ENCODE measurements around the gene DCHS1.

DCHS1 gene

DNA sequence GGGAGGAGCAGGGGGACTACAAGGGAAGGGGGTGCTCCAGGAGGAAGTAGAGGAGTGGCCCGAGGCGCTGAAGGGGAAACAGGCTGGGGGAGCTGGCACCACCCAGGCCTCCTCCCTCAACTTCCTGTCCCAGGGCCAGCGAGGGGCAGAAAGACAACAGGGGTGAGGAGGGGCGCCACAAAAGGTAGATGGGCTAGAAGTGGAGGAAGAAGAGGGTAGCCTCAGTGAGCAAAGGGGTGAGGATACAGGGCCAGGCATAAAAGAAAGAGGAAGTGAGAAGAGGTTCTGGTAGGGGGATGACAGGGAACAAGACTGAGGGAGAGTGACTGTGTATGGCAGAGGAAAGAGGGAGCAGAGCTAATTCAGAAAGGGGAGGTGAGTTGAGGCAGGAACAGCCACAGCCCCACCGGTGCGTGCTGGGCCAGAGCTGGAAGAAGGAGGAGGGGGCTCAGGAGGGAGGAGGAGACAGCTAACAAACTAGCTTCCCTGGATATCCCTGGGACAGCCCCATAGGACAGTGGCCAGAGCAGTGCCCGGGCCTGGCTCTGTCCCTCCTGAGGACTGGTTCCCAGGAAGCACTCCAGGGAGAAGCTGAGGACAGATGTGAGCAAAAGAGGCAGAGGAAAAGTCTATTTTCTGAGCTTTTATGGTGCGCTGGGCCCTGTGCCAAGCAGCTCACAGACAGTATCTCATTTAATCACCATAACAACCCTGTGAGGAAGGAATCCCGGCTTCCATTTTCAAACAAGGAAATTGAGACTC is 8.5 kb downstream of the DCHS1 start:
- DNase-seq, result peak; percentile 19

DNA sequence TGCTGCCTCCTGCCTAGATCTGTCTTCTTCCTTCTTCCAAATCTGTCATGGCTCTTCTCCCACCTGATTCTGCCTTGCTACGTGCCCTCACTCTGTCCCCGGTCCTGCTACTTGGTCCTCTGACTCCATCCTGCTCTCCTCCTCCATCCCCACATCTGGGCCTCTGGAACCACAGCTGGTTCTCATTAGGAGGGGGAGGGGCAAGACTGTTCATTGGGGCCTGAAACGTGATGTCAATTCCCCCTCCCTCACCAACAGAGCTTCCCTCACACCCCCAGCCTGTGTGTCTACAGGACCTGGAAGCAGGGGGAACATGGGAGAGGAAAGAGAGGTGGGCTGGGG is 9.1 kb downstream of the DCHS1 start:
- DNase-seq, result no peak

DNA sequence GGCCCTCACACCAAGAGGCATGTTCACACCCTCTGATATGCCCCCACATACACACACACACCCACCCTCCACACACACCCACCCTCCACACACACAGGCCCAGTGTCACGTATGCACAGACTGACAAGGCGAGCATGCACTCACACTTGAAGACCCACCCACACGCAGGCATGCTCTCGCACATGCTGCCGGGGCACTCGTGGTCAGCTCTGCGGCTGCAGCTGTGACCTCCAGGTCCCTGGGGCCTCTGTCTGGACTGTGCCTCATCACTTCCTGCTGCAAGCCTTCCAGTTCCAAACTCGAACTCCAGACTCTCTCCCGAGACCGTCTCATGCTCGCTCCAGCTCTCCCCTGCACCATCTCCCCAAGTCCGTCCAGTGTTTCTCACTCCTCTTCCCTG is 9.5 kb downstream of the DCHS1 start:
- no peak for DNase-seq

DNA sequence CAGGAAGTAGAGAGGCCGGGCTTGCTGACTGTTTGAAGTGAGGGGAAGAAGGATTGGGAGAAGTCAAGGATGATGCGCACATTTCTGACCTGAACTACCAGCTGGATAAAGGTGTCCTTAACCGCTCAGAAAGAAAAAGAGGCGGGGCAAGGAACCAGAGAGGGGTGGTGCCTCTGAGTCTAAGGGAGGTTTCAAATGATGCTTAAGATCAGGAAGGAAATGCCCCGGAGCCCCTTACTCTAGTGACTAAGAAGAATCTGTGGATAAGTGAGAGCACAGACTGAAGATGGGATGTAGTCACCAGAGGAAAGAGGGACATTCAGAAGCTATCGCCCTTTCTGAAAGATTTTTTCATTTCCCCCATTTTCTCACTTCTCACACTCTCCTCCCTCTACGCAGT is 12.7 kb downstream of the DCHS1 start:
- no peak for DNase-seq

DNA sequence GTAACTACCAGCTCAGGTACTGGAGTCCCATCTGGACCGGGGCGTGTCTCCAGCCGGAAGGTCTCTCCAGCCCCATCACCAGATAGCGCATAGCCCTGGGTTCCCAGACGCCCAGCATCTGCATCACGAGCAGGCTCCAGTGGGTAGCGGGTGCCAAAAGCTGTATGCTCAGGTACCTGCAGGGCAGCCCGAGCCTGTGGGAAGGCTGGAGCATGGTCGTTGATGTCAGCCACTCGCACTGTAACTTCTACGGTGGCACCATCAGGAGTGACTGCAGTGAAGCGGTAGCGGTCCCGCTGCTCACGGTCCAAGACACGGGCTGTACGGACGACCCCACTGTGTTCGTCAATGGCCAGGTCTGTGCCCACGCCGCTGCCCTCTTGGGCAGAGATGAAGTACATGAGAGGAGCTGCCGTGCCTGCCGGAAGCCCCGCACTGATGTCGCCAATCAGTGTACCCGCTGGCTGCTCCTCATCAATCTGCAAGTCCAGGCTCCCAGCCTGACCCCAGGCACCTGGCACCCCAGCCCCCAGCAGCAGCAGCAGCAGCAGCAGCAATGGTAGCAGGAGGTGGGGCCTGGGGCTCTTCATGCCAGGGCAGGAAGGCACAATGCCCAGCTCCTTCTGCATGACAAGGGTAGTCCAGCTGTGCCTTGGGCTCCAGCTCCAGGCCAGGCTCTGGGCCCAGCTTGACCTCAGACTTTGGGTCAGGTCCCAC is 14.5 kb downstream of the DCHS1 start:
- no peak for DNase-seq

DNA sequence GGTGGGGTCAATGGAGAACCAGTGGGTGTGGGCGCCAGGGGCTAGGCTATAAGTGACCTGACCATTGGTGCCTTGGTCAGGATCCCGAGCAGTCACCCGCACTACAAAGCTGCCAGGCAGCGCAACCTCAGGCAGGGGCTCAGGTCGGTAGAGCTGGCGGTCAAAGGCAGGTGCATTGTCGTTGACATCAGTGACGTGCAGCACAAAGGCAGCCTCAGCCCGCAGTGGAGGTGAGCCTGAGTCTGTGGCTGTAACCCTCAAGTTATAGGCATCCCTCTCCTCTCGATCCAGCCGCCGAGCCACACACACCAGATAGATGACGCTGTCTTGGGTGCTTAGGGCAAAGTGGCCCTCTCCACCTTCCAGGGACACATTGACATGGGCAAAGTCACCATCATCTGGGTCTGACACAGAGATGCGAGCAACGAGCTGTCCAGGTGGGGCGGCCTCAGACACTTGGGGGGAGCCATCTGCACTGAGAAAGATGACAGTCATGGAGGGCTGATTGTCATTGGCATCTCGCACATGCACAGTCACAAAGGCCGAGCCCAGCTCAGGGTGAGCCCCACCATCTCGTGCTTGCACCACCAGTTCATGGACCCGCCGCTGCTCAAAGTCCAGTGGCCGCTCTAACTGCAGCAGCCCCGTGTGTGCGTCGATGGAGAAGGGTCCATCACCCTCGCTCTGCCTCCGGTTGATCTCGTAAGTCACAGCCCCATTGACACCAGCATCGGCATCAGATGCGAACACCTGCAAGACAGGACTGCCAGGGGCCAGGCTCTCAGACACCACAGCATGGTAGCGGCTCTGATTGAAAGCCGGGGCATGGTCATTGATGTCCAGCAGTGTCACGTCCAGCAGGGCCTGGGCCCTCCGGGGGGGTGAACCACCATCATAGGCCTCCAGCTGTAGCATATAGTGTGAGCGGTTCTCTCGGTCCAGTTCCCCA is 15.3 kb downstream of the DCHS1 start:
- no peak for DNase-seq

DNA sequence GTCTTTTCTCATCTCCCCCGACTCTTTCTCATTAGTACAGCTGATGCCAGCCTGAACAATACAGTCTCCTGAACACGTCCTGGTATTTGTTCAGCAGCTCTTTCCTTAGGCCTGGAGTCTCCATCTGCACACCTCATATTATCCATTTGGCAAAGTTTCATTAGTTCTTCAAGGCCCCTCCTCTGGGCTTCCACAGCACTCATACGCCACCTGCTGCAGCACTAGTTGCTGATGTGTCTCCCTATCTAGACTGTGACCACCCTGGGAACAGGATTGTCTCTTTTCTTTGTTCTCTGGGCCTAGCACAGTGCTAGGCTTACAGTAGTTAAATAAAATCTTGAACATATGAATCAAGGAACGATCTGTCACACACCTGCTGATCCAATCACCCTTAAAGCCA is 17.2 kb downstream of the DCHS1 start:
- DNase-seq, result no peak

DNA sequence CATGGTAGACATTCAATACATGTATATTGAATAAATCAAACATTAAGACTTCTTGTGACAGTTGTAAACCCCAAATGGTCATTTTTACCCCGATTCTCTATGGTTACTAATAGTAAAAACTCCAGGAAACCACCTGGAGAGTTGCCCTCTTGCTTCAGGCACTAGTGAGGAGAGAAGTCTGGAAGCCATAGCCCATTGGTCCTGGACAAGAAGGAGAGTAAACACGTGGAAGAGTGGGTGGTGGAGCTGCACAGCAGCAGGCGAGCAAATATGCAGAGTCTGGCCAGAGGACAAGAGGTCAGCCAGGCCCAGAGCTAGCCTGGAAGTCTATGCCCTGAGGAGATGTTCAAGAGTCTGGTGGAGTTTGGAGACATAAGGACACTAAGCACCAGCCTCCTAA is 17.7 kb downstream of the DCHS1 start:
- DNase-seq, result no peak

DNA sequence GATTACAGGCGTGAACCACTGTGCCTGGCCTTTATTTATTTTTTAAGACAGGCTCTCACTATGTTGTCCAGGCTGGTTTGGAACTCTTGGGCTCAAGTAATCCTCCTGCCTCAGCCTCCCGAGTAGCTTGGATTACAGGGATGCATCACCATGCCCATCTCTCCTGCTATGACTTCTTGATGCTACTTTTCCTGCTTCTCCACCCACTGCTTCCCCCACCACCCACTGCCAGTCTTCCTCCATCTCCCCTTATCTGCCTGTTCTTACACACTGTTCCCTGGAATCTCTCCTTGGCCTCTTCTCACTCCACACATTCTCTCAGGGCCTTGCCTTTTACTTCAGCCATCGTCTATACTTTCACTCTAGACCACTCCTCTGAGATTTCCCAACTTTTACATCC is 19.1 kb downstream of the DCHS1 start:
- DNase-seq, result no peak

DNA sequence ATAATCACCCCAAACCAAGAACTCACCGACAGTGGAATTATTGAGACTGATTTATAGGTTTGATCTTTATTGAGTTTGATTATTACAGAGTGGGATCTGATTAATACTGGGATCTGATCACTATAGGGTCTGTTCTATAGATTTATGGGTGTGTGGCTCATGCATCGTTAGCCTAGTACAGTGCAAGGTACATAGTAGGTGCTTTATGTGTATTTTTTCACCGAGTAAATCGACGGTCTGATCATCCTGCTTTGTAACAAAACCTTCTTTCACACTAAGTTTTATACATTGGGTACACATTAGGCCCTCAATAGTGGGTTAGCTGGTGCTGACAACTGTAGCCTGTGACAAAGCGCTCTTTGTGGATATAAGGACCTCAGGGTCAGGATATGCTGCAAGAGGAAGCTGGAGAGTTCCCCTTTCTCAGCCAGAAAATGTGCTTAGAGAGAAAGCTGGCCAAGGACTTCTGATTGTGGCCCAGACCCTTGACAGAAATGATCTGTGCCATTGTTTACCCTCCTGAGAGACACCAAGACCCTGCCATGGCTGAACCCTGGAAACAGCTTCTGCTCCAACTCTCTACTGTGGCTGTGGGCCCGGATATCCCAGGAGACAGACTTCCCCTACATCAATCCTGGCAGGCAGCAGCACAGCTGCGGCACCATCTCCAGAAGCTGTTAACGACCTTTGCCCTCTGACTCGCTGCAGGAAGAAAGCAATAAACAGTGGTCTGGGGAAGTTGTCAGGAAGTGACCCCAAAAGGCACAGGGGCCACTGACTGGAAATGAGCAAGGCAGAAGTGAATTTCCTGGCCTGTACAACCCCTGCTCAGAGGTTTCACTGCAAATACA is 20.3 kb downstream of the DCHS1 start:
- no peak for DNase-seq

DNA sequence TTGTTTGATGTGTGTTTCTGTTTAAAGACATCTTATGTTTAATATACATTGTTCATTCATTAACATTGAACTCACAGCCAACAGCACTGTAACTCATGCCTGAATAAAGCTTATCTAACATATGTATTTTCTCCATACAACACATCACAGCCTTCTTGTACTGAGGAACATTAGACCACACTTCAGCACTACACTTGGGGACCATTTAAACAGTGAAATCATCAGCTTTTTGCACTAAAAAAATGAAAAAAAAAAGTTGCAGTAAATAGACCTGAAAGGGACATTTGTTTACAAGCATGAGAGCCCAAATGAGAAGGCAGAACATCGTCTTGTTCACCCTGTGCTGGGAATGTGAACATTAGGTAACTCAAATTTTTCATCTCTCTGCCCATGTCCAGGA is 21.1 kb downstream of the DCHS1 start:
- DNase-seq, result no peak

DNA sequence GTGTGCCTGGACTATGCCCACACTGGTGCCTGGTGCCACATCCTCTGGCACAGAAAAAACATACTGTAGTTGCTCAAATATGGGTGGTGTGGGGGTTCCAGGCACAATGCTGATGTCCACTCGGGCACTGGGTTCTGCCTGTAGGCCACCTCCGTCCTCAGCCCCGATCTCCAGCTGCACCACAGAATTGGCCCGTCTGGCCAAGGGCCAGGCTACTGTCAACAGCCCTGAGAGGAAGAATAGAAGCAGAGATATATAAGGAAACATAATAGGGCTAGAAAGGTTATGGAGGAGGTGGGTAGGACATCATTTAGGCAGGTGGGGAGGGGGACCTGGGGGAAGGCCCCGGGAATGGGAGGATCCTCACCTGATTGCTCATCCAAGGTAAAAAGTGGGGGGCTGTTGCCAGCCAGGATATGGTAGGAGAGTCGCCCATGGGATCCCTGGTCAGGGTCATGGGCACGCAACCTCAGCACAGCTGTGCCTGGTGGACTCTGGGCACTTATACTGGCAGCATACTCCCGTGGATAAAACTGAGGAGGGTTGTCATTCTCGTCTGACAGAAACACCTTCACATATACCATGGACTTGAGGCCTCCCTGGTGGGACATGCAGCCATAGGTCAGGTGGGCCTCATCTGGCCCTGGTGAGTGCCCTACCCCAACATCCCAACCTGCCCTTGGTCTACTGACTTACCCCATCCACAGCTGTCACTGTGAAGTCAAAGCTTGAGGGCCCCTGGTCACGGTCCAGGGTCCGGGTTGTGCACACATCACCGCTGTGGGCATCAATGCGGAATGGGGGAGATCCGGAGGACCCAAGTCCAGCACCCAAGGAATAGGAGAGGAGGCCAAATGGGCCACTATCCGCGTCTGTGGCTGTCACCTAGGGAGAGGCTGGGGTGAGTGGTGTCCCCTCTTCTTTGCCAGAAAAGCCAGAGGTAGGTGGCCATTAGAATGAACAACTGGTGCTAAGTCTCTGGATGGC is 21.9 kb downstream of the DCHS1 start:
- no peak for DNase-seq

DNA sequence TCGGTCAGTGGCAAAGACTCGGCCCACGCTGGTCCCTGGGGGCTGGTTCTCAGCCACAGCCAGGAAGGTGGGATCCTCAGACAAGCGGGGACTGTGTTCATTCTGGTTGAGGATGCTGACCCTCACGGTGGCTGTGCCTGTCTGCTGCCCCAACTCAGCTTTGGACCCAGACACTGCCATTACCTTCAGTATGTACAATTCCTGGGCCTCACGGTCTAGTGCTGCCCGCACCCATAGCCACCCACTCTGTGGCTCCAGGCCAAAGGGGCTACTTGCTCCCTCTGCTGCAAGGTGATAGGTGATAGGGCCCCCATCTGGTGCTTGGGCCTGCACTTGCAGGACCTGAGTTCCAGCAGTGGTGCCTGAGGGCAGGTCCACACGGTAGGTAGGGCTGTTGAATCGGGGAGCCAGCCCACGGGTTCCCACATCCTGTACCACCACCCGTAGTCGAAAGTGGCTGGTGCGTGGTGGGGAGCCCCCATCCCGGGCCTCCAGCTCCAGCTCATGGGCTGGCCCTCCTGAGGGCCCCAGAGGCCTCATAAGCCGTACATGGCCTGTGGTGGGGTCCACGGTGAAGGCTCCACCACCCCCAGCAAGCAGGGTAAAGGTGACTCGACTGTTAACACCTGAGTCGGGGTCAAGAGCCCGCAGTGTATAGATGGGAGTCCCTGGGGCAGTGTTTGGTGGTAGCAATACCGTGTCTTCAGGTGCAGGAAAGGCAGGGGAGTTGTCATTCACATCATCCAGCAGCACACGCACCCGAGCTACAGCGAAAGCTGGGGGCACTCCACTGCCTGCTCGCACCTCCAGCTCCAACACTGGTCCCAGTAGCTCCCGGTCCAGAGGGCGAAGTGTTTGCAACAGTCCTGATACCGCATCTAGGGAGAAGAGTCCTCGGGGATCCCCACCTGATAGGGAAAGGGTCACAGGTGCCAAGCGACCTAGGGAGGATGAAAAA is 23.2 kb downstream of the DCHS1 start:
- no peak for DNase-seq

DNA sequence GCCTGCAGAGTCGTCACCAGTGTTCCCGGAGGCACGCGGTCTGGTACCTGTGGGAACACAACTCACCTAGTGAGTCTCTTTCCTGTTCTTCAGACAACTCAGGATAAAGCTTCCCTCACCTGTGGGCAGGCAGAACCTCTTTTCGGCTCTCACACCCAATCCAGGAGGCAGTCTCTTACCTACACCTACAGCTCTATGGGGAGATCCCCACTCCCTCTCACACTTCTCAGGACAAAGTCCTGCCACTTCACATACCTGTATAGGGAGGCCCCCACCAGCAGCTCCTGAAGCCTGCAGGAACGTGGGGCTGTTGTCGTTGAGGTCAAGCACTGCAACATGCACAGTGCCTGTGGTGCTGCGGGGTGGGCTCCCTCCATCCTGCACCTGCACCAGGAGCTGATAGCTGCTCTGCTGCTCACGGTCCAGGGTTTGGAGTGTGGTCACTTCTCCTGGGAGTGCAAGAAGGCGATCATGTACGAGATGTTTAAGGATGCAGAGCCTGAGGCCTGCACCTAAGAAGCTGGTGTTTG is 24.2 kb downstream of the DCHS1 start:
- DNase-seq, result no peak

DNA sequence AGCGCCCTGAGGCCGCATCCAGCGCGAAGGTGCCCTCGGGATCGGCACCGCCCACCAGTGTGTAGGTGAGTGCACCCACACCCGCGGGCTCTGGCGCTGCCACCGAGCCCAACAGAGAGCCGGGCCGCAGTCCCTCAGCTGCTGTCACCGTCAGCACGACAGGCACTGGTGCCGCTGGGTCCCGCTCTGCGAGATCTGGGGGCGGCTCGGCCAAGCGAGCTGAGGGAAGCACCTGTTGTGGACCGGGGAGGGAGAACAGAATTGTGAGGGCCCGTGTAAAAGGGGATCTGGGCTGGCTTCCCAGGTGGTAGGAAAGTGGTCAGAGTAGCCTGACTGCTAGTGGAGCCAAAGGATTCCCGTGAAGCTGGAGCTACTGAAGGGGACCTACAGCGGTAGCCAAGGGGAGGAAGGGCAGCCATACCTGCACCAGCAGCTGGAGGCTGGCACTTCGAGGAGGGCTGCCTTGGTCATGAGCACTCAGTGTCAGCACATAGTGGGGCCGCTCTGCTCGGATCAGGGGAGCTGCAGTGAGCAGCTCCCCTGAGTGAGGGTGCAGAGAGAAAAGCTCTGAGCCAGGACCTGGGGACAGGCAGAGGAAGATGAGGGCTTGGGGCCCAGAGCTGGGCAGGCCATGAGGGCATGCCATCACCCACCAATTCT is 24.8 kb downstream of the DCHS1 start:
- DNase-seq, result no peak

DNA sequence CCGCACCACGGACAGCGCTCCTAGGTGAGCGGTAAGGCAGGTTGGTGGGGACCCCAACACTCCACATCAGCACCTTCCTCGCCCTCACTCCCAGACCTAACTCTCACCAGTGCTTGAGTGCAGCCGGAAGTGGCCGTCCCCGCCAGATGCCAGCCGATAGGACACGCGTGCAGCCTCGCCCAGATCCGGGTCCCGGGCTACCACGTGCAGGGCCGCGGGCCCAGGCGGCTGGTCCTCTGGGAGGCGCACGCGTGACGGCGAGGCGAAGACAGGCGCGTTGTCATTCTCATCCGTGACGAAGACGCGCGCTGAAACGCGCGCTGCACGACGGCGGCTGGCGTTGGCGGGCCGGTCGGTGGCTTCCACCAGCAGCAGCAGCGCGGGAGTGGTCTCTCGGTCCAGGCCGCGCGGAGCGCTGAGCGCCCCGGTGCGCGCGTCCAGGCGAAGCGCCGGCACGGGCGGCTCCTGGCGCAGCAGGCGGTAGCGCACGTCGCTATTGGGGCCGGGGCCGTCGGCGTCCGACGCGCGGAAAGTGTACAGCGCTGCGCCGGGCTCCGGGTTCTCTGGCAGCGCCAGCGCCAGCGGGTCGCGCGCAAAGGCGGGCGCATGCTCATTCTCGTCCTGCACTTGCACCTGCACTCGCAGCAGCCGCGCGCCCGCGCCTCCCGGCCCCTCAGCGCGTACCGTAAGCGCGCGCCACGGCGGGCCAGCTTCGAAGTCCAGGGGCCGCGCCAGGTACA is 25.5 kb downstream of the DCHS1 start:
- DNase-seq, result no peak

DNA sequence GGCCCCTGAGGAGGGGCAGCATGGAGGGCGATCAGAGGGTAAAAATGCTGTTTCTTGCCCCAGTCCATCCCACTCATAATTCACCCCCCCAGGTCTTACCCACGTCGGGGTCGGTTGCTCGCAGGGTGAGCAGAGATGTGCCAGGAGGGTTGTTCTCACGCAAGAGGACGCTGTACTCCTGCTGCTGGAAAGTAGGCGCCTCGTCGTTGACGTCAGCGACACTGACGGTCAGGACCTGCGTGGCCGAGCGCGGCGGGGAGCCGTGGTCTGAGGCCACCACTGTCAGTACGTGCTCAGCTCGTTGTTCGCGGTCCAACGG is 26.1 kb downstream of the DCHS1 start:
- no peak for DNase-seq

DNA sequence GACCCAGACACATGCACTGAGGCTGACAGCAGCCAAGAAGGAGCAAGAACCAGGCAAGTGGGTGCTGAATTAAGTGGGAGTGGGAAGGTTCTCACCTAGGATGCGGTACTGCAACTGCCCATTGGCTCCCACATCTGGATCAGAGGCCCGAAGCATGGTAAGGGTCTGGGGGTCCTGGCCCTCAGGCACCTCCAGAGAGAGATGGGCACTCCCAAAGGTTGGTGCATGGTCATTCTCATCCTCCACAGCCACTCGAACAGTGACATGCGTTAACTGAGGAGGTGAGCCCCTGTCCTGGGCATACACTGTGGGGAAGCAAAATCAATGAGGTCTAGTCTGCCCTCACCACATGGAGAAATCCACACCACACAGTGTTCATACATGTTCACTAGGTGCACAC is 27.1 kb downstream of the DCHS1 start:
- DNase-seq, result no peak

DNA sequence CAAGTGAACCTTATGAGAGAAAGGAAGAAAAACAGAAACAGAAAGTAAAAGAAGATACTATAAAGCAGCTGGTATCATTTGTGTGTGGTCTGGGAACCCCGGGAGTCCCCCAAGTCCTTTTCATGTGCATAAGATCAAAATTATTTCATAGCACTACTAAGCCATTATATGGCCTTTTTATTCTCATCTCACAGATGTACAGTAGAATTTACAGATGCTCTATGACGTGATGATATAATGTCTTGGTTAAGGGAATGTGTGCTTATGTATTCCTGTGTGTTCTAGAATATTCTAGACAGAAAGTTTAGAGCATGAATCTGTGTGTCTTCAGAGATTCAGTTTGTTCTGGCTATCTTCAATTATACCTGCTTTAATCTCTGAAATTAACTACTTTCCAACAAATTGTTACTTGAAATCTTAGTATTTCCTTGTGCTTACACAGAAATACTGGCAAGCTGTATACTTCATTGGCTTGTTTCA is 27.8 kb downstream of the DCHS1 start:
- peak; percentile 11 for DNase-seq

All from activated naive CD4-positive, alpha-beta T cell treated with Interleukin-2 at 50 U/mL for 16 hours (primary cell).